ENCODE data around the gene CXADR.

Gene CXADR

DNA sequence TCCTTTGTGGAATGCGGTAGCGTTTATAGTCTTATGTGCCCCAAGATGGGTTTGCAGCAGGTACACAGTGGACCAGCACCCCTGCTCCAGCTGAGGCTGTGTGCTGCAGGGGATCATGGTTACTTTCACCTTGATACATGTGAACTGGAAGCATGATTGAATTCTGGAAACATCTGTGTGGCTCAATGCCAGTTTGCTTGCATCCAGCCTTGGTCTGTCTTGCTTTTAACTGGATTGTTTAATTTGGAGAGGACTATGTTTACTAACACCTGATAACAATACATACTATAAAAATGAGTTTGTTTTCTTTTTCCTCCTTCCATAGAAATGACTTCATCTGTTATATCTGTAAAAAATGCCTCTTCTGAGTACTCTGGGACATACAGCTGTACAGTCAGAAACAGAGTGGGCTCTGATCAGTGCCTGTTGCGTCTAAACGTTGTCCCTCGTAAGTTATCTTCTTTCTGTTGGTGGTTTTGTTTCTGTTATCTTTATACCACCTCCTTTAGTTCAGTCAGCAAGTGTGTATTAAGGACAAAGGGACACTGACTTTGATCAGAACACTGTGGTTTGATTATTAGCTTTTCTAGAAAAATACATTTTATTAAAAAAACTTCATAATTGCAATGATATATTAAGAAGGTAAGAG lies 47.7 kb downstream of the CXADR start:
- ATAC-seq (replicated peaks; ENCODE audit: extremely low read depth, poor library complexity, severe bottlenecking) (no peak), DNase-seq (ENCODE audit: low spot score in 2 of 2) (no peak)
- Mint-ChIP-seq H3K36me3 (ENCODE audit: insufficient read depth) (no peaks in the 10 kb centered on the region), H3K27me3 (peaks cover 30% of the 10 kb centered on the region), H3K4me1 (no peaks in the 10 kb centered on the region), H3K27ac (ENCODE audit: low read depth) (no peak overlapping the region), H3K4me3 (no peak overlapping the region), H3K9me3 (no peaks in the 10 kb centered on the region)

DNA sequence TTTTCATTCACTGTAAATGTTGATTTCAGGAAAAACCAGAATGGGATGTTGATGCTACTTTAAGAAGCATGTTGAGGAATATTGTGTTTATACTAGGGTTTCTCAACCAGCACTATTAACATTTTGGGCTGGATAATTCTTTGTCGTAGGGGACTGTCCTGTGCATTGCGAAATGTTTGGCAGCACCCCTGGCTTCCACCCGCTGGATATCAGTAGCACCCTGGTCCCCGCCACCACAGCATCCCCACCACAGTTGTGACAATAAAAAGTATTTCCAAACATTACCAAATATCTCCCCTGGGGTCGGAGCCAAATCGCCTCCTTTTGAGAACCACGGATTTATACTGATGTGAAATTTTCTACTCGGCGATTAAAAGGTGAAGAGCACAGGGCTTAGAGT lies 57.9 kb downstream of the CXADR start:
- Mint-ChIP-seq H3K36me3 (ENCODE audit: insufficient read depth) (no peaks in the 10 kb centered on the region), H3K27me3 (peaks cover 37% of the 10 kb centered on the region), H3K9me3 (no peaks in the 10 kb centered on the region), H3K4me3 (no peak overlapping the region), H3K27ac (ENCODE audit: low read depth) (no peak overlapping the region), H3K4me1 (no peaks in the 10 kb centered on the region)
- no peak for ATAC-seq (replicated peaks; ENCODE audit: extremely low read depth, poor library complexity, severe bottlenecking)
- DNase-seq (ENCODE audit: low spot score in 2 of 2), result no peak

DNA sequence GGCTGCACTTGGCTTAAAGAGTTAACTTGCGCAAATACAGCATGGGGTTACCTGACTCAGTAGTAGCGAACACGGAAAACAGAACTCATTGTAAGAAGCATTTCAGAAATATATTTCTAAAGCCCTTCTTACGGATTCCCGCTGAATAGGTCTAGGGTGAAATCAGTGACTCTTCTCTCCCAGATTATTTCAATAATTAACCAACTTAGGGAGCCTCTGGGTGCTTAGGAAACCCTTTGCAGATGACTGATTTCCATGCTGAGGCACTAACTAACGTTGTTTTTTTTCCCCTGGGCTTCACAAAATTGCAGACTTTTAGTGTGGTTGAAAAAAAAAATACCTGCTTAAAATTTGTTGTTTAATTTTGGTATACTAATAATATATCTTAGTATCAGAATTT lies 59.6 kb downstream of the CXADR start:
- H3K4me3 Mint-ChIP-seq, result no peak overlapping the region
- H3K36me3 Mint-ChIP-seq (ENCODE audit: insufficient read depth), result peaks cover 2% of the 10 kb centered on the region
- H3K27me3 Mint-ChIP-seq, result peaks cover 37% of the 10 kb centered on the region
- ATAC-seq (replicated peaks; ENCODE audit: extremely low read depth, poor library complexity, severe bottlenecking) (no peak), DNase-seq (ENCODE audit: low spot score in 2 of 2) (no peak)
- H3K27ac Mint-ChIP-seq (ENCODE audit: low read depth), result no peak overlapping the region
- H3K9me3 Mint-ChIP-seq, result no peaks in the 10 kb centered on the region
- H3K4me1 Mint-ChIP-seq, result no peaks in the 10 kb centered on the region

DNA sequence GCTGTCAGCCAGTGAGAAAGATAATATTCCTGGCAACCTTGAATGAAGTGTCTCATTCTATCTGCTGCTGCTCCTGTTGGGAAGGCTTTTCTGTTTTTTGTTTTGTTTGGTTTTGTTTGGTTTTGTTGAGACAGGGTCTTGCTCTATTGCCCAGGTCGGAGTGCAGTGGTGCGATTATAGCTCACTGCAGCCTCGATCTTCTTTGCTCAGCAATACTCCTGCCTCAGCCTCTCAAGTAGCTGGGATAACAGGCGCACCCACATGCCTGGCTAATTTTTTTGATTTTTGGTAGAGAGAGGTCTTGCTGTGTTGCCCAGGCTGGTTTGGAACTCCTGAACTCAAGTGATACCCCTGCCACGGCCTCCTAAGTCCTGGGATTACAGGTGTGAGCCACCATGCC lies 62.2 kb downstream of the CXADR start:
- Mint-ChIP-seq H3K27me3 (peaks cover 32% of the 10 kb centered on the region), H3K36me3 (ENCODE audit: insufficient read depth) (peaks cover 2% of the 10 kb centered on the region), H3K27ac (ENCODE audit: low read depth) (no peak overlapping the region), H3K9me3 (no peaks in the 10 kb centered on the region), H3K4me1 (no peaks in the 10 kb centered on the region), H3K4me3 (no peak overlapping the region)
- no peak for ATAC-seq (replicated peaks; ENCODE audit: extremely low read depth, poor library complexity, severe bottlenecking)
- no peak for DNase-seq (ENCODE audit: low spot score in 2 of 2)

DNA sequence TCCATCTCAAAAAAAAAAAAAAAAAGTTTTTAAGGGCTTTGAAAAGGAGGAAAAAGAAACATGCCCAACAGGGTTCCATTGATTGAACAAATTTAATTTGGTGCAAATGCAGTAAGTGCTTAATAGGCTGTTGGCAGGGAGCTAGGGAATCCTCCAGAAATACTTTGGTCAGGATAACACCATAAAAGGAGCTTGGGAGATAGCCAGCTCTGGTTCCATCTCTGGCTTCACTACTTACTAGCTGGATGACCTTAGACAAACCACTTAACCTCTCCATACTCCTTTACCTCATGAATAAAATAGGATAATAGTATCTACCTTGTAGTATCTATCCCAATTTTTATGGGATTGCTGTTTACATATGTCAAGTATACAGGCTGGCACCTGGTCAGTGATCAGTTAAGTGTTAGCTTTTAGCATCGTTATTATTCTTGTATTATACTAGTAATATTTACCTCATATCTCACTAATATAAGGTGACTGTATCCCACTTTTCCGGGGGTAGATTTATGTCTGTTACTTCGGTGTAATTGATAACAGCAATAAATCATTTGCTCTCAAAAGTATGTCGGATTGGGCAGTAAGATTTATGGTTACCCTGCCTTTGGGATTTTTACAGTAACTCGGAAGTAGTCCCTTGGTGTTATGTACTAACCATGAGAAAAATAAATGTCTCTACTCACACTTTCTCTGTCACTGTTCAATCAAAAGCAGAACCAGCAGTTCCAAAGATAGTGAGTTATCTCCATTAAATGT lies 63.4 kb downstream of the CXADR start:
- Mint-ChIP-seq H3K27ac (ENCODE audit: low read depth) (no peak overlapping the region), H3K9me3 (no peaks in the 10 kb centered on the region)
- ATAC-seq (replicated peaks; ENCODE audit: extremely low read depth, poor library complexity, severe bottlenecking), result no peak

DNA sequence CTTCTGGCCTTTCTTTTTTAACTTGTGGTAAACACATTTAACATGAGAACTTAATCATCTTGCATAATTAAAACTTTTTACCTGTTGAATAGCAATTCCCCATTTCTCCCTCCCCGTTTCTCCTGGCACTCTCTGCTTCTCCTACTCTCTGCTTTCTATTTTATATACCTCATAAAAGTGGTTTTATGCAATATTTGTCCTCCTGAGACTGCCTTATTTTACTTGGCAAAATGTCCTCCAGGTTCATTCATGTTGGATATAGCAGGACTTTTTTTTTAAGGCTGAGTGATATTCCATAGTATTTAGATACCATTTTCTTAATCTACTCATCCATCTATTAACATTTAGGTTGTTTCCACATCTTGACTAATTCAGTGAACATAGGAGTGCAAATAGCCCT lies 64.9 kb downstream of the CXADR start:
- H3K9me3 Mint-ChIP-seq, result no peaks in the 10 kb centered on the region
- DNase-seq (ENCODE audit: low spot score in 2 of 2) (no peak), ATAC-seq (replicated peaks; ENCODE audit: extremely low read depth, poor library complexity, severe bottlenecking) (no peak)
- peaks cover 2% of the 10 kb centered on the region for H3K36me3 Mint-ChIP-seq (ENCODE audit: insufficient read depth)
- no peak overlapping the region for H3K27ac Mint-ChIP-seq (ENCODE audit: low read depth)
- H3K4me3 Mint-ChIP-seq, result no peak overlapping the region
- peaks cover 25% of the 10 kb centered on the region for H3K27me3 Mint-ChIP-seq
- no peaks in the 10 kb centered on the region for H3K4me1 Mint-ChIP-seq

More for the DNA sequence above, 63.4 kb downstream of the CXADR start:
- Mint-ChIP-seq H3K36me3 (ENCODE audit: insufficient read depth) (peaks cover 2% of the 10 kb centered on the region), H3K4me1 (no peaks in the 10 kb centered on the region), H3K4me3 (no peak overlapping the region), H3K27me3 (peaks cover 26% of the 10 kb centered on the region)
- no peak for DNase-seq (ENCODE audit: low spot score in 2 of 2)

DNA sequence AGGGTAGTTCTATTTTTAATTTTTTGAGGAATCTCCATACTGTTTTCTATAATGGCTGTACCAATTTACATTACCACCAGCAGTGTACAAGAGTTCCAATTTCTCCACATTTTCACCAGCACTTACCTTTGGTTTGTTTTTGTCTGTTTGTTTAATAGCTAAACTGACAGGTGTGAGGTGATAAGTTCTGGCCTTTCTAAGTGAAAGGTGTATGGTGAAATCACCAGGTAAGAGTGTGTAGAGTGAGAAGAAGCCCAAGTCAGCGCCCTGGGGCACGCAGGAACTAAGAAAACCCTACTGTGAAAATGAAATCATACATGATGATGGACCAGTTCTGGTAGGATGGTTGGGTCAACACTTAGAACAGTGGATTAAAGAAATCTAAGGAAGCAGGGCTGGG lies 65.3 kb downstream of the CXADR start:
- H3K36me3 Mint-ChIP-seq (ENCODE audit: insufficient read depth), result peaks cover 2% of the 10 kb centered on the region
- ATAC-seq (replicated peaks; ENCODE audit: extremely low read depth, poor library complexity, severe bottlenecking) (no peak), DNase-seq (ENCODE audit: low spot score in 2 of 2) (no peak)
- H3K4me3 Mint-ChIP-seq, result no peak overlapping the region
- no peaks in the 10 kb centered on the region for H3K9me3 Mint-ChIP-seq
- H3K27ac Mint-ChIP-seq (ENCODE audit: low read depth), result no peak overlapping the region
- H3K4me1 Mint-ChIP-seq, result no peaks in the 10 kb centered on the region
- H3K27me3 Mint-ChIP-seq, result peaks cover 20% of the 10 kb centered on the region

DNA sequence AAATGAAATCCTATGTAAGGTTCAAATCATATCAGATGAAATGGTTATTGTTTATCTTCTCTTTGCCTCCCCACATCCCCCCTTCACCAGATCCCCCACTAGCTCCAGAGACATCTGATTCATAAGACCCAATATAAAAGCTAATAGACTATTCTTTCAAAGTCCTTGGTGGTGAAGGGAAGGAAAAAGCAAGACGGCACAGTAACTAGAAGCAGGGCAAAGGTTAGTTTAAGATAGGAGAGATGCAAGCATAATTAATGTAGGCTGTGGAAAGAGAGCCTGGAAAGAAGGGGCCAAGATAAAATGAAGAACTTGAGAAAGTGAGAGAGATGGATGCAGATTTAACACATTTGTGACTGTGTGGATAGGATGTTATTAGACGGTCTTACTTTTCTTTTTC lies 66.0 kb downstream of the CXADR start:
- ATAC-seq (replicated peaks; ENCODE audit: extremely low read depth, poor library complexity, severe bottlenecking) (no peak), DNase-seq (ENCODE audit: low spot score in 2 of 2) (no peak)
- H3K27me3 Mint-ChIP-seq, result peaks cover 16% of the 10 kb centered on the region
- peaks cover 2% of the 10 kb centered on the region for H3K36me3 Mint-ChIP-seq (ENCODE audit: insufficient read depth)
- H3K4me1 Mint-ChIP-seq, result no peaks in the 10 kb centered on the region
- H3K9me3 Mint-ChIP-seq, result no peaks in the 10 kb centered on the region
- H3K4me3 Mint-ChIP-seq, result no peak overlapping the region
- no peak overlapping the region for H3K27ac Mint-ChIP-seq (ENCODE audit: low read depth)

DNA sequence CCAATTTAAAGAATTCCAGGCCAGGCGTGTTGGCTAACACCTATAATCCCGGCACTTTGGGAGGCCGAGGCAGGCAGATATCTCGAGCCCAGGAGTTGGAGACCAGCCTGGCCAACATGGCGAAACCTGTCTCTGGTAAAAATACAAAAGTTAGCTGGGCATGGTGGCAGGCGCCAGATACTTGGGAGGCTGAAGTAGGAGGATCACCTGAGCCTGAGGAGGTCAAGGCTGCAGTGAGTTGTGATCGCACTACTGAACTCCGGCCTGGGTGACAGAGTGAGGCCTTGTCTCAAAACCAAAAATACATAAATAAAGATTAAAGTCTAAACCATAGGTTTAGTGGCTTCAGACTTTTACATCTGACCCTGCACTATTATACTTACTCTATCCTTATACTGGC lies 67.5 kb downstream of the CXADR start:
- peaks cover 1% of the 10 kb centered on the region for H3K27me3 Mint-ChIP-seq

DNA sequence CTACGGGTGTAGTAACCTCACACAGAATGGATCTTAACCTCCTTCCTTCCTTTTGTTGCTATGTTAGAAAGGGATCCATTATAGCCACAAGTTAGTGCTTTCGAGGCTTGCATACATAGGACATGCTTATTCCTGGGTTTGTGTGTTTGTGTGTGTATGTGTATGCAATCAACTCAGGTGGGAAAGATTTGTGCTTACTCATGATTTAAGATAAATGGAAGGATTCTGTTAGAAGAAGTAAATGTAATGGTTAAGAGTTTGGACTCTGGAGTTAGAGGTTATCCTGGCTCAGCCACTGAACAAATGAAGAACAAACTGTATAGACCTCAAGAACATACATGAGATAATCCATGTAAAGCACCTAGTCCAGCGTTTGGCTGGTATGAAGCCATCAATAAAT lies 71.1 kb downstream of the CXADR start:
- Mint-ChIP-seq H3K36me3 (ENCODE audit: insufficient read depth) (peaks cover 2% of the 10 kb centered on the region), H3K27ac (ENCODE audit: low read depth) (no peak overlapping the region), H3K9me3 (no peaks in the 10 kb centered on the region), H3K4me1 (no peaks in the 10 kb centered on the region), H3K27me3 (no peaks in the 10 kb centered on the region), H3K4me3 (no peak overlapping the region)
- DNase-seq (ENCODE audit: low spot score in 2 of 2) (no peak), ATAC-seq (replicated peaks; ENCODE audit: extremely low read depth, poor library complexity, severe bottlenecking) (no peak)

More for the DNA sequence above, 67.5 kb downstream of the CXADR start:
- H3K4me1 Mint-ChIP-seq, result no peaks in the 10 kb centered on the region
- DNase-seq (ENCODE audit: low spot score in 2 of 2), result no peak
- peaks cover 2% of the 10 kb centered on the region for H3K36me3 Mint-ChIP-seq (ENCODE audit: insufficient read depth)
- no peak overlapping the region for H3K4me3 Mint-ChIP-seq
- no peak overlapping the region for H3K27ac Mint-ChIP-seq (ENCODE audit: low read depth)
- ATAC-seq (replicated peaks; ENCODE audit: extremely low read depth, poor library complexity, severe bottlenecking), result no peak
- no peaks in the 10 kb centered on the region for H3K9me3 Mint-ChIP-seq

DNA sequence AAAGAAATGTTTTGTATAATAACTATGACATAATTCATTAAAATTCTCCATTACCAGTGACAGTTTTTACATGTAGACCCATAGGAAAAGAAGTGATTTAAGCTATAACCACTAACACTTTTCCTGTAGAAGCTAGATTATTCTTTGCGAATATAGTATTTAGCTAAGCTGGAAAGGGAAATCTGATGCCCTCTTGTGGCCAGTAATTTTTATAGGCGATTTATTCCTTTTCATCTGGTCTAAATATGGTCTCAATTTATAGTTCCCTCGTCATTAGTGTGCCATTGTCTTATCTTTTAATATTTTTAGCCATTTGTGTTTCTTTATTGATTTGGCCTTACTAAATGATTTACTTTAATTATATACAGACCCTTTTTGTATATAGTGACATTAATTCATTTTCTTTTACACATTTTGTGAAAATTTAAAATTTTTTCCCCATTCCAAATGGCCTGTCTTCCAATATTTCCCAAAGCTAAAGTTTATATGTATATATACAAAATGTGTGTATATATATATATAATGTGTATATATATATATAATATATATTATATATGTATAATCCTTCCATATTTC lies 73.1 kb downstream of the CXADR start:
- DNase-seq (ENCODE audit: low spot score in 2 of 2) (no peak), ATAC-seq (replicated peaks; ENCODE audit: extremely low read depth, poor library complexity, severe bottlenecking) (no peak)
- Mint-ChIP-seq H3K9me3 (no peaks in the 10 kb centered on the region), H3K27me3 (no peaks in the 10 kb centered on the region), H3K36me3 (ENCODE audit: insufficient read depth) (peaks cover 2% of the 10 kb centered on the region), H3K27ac (ENCODE audit: low read depth) (no peak overlapping the region), H3K4me1 (no peaks in the 10 kb centered on the region), H3K4me3 (no peak overlapping the region)

DNA sequence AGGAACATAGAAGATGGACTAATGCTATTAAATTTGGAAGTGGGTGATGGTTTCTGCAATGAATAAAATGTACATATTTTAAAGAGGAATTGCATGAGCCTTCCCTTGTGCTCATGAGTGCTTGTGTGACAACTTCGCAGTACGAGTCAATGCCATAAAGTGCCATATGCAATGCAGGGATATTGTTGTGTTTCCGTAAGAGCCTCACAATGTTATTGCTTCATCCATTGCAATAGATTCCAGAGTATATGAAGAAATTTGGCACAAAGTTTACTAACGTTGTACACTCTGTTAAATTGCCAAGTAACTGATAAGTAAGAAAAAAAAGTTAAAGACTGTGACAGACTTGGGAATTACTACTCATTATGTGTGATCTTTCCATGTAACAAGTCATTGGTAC lies 77.6 kb downstream of the CXADR start:
- ATAC-seq (replicated peaks; ENCODE audit: extremely low read depth, poor library complexity, severe bottlenecking), result no peak
- DNase-seq (ENCODE audit: low spot score in 2 of 2), result no peak
- H3K4me3 Mint-ChIP-seq, result no peak overlapping the region
- H3K9me3 Mint-ChIP-seq, result no peaks in the 10 kb centered on the region
- H3K36me3 Mint-ChIP-seq (ENCODE audit: insufficient read depth), result peaks cover 12% of the 10 kb centered on the region
- no peaks in the 10 kb centered on the region for H3K27me3 Mint-ChIP-seq
- no peaks in the 10 kb centered on the region for H3K4me1 Mint-ChIP-seq
- no peak overlapping the region for H3K27ac Mint-ChIP-seq (ENCODE audit: low read depth)

DNA sequence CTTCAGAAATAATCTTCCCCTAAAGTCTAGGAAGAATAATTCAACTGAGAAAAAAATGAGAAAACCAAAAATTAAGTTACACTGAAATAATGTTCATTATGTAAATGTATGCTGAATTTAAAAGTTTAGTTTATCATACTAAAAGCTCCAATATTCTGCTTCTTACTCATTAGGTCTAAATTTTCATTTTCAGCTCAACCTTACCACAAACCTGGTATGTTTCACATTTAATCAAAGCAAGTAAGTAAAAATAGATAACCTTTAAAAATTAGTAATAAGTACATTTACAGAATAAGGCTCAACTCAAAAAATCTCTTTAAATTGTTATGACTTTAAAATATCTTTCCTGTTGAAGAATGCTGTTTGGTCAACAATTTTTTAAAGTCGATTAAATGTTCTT lies 84.8 kb downstream of the CXADR start:
- no peaks in the 10 kb centered on the region for H3K27me3 Mint-ChIP-seq
- no peaks in the 10 kb centered on the region for H3K4me1 Mint-ChIP-seq
- DNase-seq (ENCODE audit: low spot score in 2 of 2) (no peak), ATAC-seq (replicated peaks; ENCODE audit: extremely low read depth, poor library complexity, severe bottlenecking) (no peak)
- H3K4me3 Mint-ChIP-seq, result no peak overlapping the region
- H3K36me3 Mint-ChIP-seq (ENCODE audit: insufficient read depth), result peaks cover 37% of the 10 kb centered on the region
- no peaks in the 10 kb centered on the region for H3K9me3 Mint-ChIP-seq
- no peak overlapping the region for H3K27ac Mint-ChIP-seq (ENCODE audit: low read depth)

Measured in central memory CD8-positive, alpha-beta T cell (primary cell).